T-helper 1 cell treated with Interleukin-12 subunit alpha and Interleukin-12 subunit beta and Interleukin-4 antibody, amounts not matched to agents 30 μg/mL and 1 μg/mL, for 36 hours (primary cell): ENCODE measurements around the gene CCSER1.
"Not testable (repeated sequence)": the region's sequence is repeated elsewhere in the genome, so short reads cannot be mapped to it uniquely, and the experiment has no call there.

Experiments
- H3K27ac Mint-ChIP-seq: one replicate; pipeline ENCODE4 v1.8.0; 2021; ENCODE audit warnings: mild to moderate bottlenecking, mixed read lengths
- H3K27me3 Mint-ChIP-seq: one replicate; pipeline ENCODE4 v1.8.0; 2021; ENCODE audit warnings: low read depth, mixed read lengths
- H3K36me3 Mint-ChIP-seq: one replicate; pipeline ENCODE4 v1.8.0; 2021; ENCODE audit warnings: low read depth, mixed read lengths
- H3K4me1 Mint-ChIP-seq: one replicate; pipeline ENCODE4 v1.8.0; 2021; ENCODE audit warnings: low read depth, mixed read lengths
- H3K4me3 Mint-ChIP-seq: one replicate; pipeline ENCODE4 v1.8.0; 2021; ENCODE audit warnings: mild to moderate bottlenecking, moderate library complexity, mixed read lengths
- H3K9me3 Mint-ChIP-seq: one replicate; pipeline ENCODE4 v1.8.0; 2021; ENCODE audit warnings: mixed read lengths

Gene CCSER1

GRCh38 chr4:90349636-90350035 is 222.4 kb downstream of the CCSER1 start:
- no peak overlapping the region for H3K4me3 Mint-ChIP-seq
- no peak overlapping the region for H3K27ac Mint-ChIP-seq
- no peaks in the 10 kb centered on the region for H3K9me3 Mint-ChIP-seq
- no peaks in the 10 kb centered on the region for H3K4me1 Mint-ChIP-seq
- no peaks in the 10 kb centered on the region for H3K27me3 Mint-ChIP-seq
- no peaks in the 10 kb centered on the region for H3K36me3 Mint-ChIP-seq

- Mint-ChIP-seq H3K36me3 (no peaks in the 10 kb centered on the region), H3K4me1 (no peaks in the 10 kb centered on the region), H3K4me3 (no peak overlapping the region)
Measured at GRCh38 chr4:90357117-90357710, 230.0 kb downstream of the CCSER1 start.

GRCh38 chr4:90375081-90375480 is 247.9 kb downstream of the CCSER1 start:
- no peaks in the 10 kb centered on the region for H3K4me1 Mint-ChIP-seq
- H3K27ac Mint-ChIP-seq = no peak overlapping the region
- H3K9me3 Mint-ChIP-seq = no peaks in the 10 kb centered on the region
- no peak overlapping the region for H3K4me3 Mint-ChIP-seq
- no peaks in the 10 kb centered on the region for H3K36me3 Mint-ChIP-seq
- H3K27me3 Mint-ChIP-seq = no peaks in the 10 kb centered on the region

More at GRCh38 chr4:90357117-90357710, 230.0 kb downstream of the CCSER1 start:
- Mint-ChIP-seq H3K9me3 (no peaks in the 10 kb centered on the region), H3K27me3 (no peaks in the 10 kb centered on the region), H3K27ac (no peak overlapping the region)

GRCh38 chr4:90393215-90393614 is 266.0 kb downstream of the CCSER1 start:
- Mint-ChIP-seq H3K4me1 (no peaks in the 10 kb centered on the region), H3K27ac (no peak overlapping the region), H3K9me3 (no peaks in the 10 kb centered on the region), H3K4me3 (no peak overlapping the region), H3K27me3 (no peaks in the 10 kb centered on the region), H3K36me3 (no peaks in the 10 kb centered on the region)

- H3K36me3 Mint-ChIP-seq = no peaks in the 10 kb centered on the region
- no peak overlapping the region for H3K4me3 Mint-ChIP-seq
- no peaks in the 10 kb centered on the region for H3K4me1 Mint-ChIP-seq
- H3K27ac Mint-ChIP-seq = no peak overlapping the region
- peaks cover 13% of the 10 kb centered on the region for H3K9me3 Mint-ChIP-seq
- no peaks in the 10 kb centered on the region for H3K27me3 Mint-ChIP-seq
Measured at GRCh38 chr4:90403781-90404180, 276.6 kb downstream of the CCSER1 start.

GRCh38 chr4:90407897-90408296 is 280.7 kb downstream of the CCSER1 start:
- not testable (repeated sequence) for H3K27me3 Mint-ChIP-seq
- H3K9me3 Mint-ChIP-seq = peaks cover 14% of the 10 kb centered on the region

GRCh38 chr4:90412786-90413185 is 285.6 kb downstream of the CCSER1 start:
- H3K27ac Mint-ChIP-seq, H3K27me3 Mint-ChIP-seq, H3K4me1 Mint-ChIP-seq, H3K4me3 Mint-ChIP-seq, H3K9me3 Mint-ChIP-seq, H3K36me3 Mint-ChIP-seq: not testable (repeated sequence)

More at GRCh38 chr4:90407897-90408296, 280.7 kb downstream of the CCSER1 start:
- not testable (repeated sequence) for H3K4me3 Mint-ChIP-seq, H3K4me1 Mint-ChIP-seq, H3K36me3 Mint-ChIP-seq, H3K27ac Mint-ChIP-seq

- H3K9me3 Mint-ChIP-seq = no peaks in the 10 kb centered on the region
- H3K4me1 Mint-ChIP-seq = no peaks in the 10 kb centered on the region
- no peak overlapping the region for H3K27ac Mint-ChIP-seq
- no peak overlapping the region for H3K4me3 Mint-ChIP-seq
- no peaks in the 10 kb centered on the region for H3K27me3 Mint-ChIP-seq
- H3K36me3 Mint-ChIP-seq = no peaks in the 10 kb centered on the region
Measured at GRCh38 chr4:90415116-90415515, 287.9 kb downstream of the CCSER1 start.

GRCh38 chr4:90419124-90419711 is 292.0 kb downstream of the CCSER1 start:
- Mint-ChIP-seq H3K9me3 (no peaks in the 10 kb centered on the region), H3K27me3 (no peaks in the 10 kb centered on the region), H3K36me3 (no peaks in the 10 kb centered on the region), H3K4me1 (no peaks in the 10 kb centered on the region), H3K4me3 (no peak overlapping the region), H3K27ac (no peak overlapping the region)

GRCh38 chr4:90421161-90421560 is 294.0 kb downstream of the CCSER1 start:
- no peaks in the 10 kb centered on the region for H3K36me3 Mint-ChIP-seq
- no peaks in the 10 kb centered on the region for H3K9me3 Mint-ChIP-seq
- no peaks in the 10 kb centered on the region for H3K27me3 Mint-ChIP-seq
- H3K4me1 Mint-ChIP-seq = no peaks in the 10 kb centered on the region
- no peak overlapping the region for H3K4me3 Mint-ChIP-seq
- no peak overlapping the region for H3K27ac Mint-ChIP-seq

- Mint-ChIP-seq H3K27me3 (no peaks in the 10 kb centered on the region), H3K4me1 (no peaks in the 10 kb centered on the region), H3K36me3 (no peaks in the 10 kb centered on the region), H3K27ac (no peak overlapping the region), H3K4me3 (no peak overlapping the region), H3K9me3 (no peaks in the 10 kb centered on the region)
Measured at GRCh38 chr4:90425893-90426292, 298.7 kb downstream of the CCSER1 start.

- Mint-ChIP-seq H3K4me1 (no peaks in the 10 kb centered on the region), H3K4me3 (no peak overlapping the region), H3K27me3 (no peaks in the 10 kb centered on the region), H3K27ac (no peak overlapping the region), H3K36me3 (no peaks in the 10 kb centered on the region), H3K9me3 (no peaks in the 10 kb centered on the region)
Measured at GRCh38 chr4:90438522-90438921, 311.3 kb downstream of the CCSER1 start.

- Mint-ChIP-seq H3K9me3 (no peaks in the 10 kb centered on the region), H3K27me3 (no peaks in the 10 kb centered on the region), H3K4me1 (no peaks in the 10 kb centered on the region), H3K27ac (no peak overlapping the region), H3K36me3 (no peaks in the 10 kb centered on the region), H3K4me3 (no peak overlapping the region)
Measured at GRCh38 chr4:90441770-90442169, 314.6 kb downstream of the CCSER1 start.

- H3K27ac Mint-ChIP-seq = no peak overlapping the region
- no peaks in the 10 kb centered on the region for H3K9me3 Mint-ChIP-seq
- no peaks in the 10 kb centered on the region for H3K27me3 Mint-ChIP-seq
- H3K4me1 Mint-ChIP-seq = no peaks in the 10 kb centered on the region
- H3K4me3 Mint-ChIP-seq = no peak overlapping the region
- H3K36me3 Mint-ChIP-seq = no peaks in the 10 kb centered on the region
Measured at GRCh38 chr4:90442619-90443018, 315.4 kb downstream of the CCSER1 start.

GRCh38 chr4:90443231-90443630 is 316.0 kb downstream of the CCSER1 start:
- no peaks in the 10 kb centered on the region for H3K36me3 Mint-ChIP-seq
- H3K27ac Mint-ChIP-seq = no peak overlapping the region
- H3K9me3 Mint-ChIP-seq = no peaks in the 10 kb centered on the region
- H3K4me1 Mint-ChIP-seq = no peaks in the 10 kb centered on the region
- no peaks in the 10 kb centered on the region for H3K27me3 Mint-ChIP-seq
- no peak overlapping the region for H3K4me3 Mint-ChIP-seq

GRCh38 chr4:90444904-90445303 is 317.7 kb downstream of the CCSER1 start:
- H3K4me3 Mint-ChIP-seq = no peak overlapping the region
- no peak overlapping the region for H3K27ac Mint-ChIP-seq
- no peaks in the 10 kb centered on the region for H3K4me1 Mint-ChIP-seq
- H3K9me3 Mint-ChIP-seq = peaks cover under 1% of the 10 kb centered on the region
- H3K27me3 Mint-ChIP-seq = no peaks in the 10 kb centered on the region
- H3K36me3 Mint-ChIP-seq = no peaks in the 10 kb centered on the region
